ENCODE measurements around the gene PLXNA2.
A peak's percentile ranks its signal among the peaks of the same experiment; 100 is the strongest.

The PLXNA2 gene

DNA sequence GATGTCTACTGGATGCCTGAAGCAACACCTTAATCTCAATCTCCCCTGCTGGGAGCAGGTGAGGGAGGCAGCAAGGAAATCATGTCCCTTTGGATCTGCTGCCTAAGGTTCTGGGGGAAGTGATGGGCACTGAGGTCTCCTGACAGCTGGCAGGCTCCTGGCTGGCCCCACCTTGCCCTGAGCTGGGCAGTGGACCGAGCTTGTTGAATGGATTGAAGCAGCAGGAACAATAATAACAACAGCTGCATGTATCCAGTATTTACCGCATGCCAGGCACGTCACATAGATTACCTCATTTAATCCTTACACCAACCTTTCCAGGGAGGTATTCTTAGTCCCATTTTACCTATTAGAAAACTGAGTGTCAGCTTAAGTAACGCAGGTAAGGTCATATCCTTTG is 133.9 kb downstream of the PLXNA2 start:
- no peak for ATAC-seq

DNA sequence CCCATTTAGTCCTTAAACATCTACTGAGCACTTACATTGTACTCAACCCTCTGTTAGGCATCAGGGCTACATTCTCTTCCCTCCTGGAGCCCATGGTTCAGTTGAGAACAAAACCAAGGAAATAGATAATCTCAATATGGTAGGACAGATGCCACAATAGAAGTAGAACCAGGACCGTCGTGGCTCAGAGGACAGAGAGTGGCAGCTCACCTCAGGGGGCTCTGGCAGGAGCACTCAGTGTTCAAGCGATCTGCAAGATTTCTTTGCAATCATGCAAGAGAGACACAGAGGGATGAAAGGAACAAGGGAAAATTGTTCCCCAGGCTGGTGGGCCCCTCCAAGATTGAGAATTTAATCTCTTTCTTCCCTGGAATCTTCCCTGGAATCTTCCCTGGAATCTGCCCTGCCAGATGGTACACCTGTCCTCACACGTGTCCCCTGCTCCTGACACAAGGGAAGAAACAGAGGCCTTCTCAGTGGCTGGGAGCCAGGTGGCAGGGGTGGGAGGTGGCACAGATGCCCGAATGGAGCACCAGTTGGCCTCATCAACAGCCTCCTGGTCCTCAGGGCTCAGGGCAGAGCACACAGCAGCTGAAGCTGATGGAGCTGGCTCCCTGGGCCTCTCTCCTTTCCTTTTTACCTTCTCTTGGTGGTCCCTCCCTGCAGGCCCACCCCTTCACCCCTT is 135.4 kb downstream of the PLXNA2 start:
- no peak for ATAC-seq

DNA sequence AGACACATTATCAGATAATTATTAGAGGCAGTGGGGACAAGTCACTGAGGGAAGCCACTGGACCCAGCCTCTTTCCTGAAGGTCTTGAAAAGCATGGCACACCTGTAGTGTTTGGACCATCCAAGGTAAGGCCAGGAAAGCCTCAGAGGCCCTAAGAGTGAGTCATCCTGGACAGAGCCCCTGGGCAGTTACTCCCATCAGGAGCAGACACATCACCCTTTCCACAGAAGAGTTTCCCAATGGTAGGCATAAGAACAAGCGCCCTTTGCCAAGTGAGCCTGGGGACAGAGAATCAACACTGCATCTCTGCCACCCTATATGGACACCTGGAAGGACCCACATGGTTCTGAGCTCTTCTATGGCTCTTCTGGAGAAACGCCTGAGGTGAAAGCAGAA is 136.0 kb downstream of the PLXNA2 start:
- ATAC-seq = no peak

DNA sequence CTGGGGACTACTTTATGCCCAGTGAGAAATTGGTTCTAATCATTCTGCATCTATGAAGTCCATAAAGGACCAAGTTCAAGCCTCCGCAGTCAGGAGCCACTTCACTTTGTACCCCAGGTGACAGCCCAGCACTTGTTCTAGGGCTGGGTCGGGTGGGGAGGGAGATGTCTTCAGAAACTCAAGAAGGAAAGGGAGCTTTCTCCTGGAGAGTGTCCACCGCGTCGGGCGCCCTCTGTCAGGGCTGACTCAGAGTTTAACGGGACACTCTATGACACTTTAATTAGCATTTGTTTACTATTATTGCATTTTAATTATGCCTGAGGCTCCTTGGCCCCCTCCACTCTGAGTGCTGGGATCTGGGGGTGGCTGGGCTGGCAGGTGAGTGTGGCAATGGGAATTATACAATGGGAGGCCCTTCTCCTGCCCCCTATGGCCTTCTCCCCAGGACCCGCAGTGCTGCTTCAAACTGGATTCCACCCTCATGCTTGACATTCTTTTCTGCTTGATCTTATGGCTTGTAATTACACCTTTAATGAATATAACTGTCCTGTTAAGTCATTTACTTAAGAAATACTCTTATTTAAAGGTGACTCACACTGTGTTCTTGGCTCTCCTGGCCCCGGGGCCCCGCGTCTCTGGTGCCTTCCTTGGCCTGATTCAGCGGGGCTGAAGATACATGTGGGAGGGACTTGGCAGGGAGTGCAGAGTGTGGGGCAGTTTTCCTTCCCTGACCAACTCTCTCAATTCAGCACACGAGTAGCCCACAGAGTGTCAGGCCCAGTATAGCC is 136.6 kb downstream of the PLXNA2 start:
- no peak for ATAC-seq

DNA sequence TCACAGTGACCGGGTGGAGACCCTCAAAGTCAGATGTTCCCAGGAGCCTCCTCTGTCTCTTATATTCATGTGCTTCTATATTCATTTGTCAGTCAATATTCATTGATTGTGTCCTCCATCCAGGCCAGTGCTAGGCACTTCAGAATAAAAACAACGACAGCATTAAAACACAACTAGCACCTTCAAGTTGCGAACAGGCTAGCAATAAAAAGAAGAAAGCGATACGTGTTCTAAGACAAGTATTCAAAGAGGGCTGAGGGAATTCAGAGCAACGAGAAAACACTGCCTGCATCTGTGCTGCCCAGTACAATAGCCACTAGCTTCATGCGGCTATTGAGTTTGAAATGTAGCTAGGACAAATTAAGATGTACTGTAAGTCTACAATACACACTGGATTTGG is 138.0 kb downstream of the PLXNA2 start:
- ATAC-seq = no peak

DNA sequence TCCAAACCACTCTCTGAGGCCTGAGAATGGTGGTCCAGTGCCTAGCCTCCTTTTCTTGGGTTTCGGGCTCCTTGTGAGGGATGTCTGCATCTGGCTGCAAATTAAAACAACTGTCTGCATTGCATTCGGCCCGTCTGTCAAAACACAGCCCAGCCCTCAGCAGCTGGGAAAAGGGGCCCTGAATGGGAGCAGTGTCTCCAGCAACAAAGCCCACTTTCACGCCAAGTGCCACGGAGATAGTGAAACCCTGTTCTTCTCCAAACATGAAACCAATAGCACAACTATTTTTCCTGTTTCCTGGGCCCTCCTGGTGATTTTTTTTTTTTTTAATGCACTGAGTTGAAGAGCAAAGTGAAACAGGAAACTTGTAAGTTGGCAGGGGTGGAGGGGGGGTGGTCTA is 138.4 kb downstream of the PLXNA2 start:
- no peak for ATAC-seq

DNA sequence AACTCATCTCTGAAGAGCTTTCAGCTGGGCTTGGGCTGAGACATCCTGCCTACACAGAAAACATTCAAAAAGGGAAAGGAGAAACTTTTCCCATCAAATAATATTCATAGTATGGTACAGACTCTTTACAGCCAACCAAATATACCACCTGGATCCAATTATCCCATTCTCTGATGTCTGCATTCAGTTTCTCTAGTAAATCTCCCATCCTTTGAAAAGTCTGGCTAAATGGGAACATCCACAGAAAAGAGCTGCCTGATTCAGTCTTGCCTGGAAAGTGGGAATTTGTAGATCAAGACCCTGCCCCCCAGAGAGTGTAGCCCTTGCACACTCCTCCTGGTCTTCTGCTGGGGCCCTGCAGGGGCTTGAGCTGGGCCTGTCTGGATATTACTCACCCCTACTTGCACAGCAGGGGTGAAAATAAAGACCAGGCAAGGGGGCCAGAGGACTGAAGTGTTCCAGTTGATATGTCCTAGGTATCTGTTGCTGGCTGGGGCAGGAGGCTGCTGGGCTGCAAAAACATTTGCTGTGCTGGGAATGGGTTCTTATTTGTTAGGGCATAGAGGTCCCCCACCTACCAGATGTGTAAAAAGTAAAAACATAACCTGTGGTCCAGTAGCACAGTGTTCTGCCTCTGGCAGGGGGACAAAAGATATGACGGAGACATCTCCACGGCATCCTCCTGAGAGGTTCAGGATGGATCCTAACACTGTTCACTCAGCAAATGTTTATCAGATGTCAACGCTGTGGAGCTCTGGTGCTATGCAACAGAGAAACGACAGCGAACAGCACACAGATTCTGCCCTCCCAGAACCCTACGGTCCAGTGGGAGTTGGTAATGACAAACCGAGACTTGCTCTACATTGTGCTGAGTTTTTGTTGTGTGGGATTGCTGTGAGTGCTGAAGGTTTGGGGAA is 140.3 kb downstream of the PLXNA2 start:
- no peak for ATAC-seq

DNA sequence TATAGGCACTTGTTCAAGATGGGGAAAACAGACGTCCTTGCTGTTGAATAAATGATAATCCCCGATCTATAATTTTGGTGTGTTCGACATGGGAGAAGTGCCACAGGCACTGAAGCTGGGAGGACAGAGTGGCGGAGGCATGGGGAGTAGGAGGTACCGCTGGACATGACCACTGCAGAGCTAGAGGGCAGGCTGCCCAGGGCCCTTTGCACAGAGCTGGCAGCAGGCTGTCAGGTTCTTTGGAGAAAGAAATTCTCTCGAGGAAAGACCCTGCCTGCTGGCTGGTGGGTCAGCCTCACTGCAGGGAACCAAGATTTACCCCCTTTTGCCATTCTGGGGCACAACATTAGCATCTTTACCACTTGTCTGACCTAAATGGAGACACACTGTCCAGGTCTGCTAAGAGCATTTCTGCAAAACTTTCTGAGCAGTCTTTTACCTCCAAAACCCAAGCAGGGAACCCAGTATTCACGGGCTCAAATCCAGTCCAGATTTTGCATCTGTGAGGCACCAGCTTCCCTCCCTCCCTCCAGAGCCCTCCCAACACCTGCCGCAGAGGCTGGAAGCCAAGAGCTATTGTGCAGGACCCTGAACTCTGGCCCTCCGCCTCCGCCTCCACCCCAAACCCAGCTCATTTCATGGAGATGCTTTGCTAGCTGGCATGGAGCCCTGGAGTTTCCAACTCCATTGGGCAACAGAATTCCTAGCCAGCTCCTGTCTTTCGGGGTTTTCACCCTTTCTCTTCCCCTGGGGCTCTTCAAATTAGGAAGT is 142.3 kb downstream of the PLXNA2 start:
- no peak for ATAC-seq

DNA sequence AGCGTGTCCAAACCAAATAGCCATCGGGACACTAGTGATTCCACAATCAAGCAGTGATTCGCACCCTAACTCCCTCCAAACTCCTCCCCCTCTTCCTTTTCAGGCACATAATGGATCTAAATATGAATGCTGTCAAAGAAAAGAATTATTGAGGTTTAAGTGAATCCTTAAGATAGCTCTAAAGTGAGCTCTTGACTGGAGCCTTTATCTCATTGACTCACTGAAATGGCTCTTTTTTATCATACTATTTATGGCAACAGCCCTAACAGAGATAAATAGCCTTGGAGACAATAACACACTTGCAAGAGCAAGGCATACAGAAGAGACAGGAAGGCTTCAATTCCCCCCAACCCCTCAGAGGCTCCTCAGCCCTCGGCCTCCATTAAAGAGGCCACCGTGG is 143.3 kb downstream of the PLXNA2 start:
- no peak for ATAC-seq

DNA sequence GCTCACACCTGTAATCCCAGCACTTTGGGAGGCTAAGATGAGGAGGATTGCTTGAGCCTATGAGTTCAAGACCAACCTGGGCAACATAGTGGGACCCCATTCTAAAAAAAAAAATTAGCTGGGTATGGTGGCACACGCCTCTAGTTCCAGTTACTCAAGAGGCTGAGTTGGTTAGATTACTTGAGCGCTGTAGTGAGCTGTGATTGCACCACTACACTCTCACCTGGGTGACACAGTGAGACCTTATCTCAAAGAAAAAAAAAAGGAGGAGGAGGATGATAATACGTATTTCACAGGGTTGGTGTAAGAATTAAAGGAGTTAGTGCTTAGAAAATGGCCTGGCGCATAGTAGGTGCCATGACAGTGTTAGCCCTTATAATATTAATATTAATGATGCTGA is 144.1 kb downstream of the PLXNA2 start:
- no peak for ATAC-seq

DNA sequence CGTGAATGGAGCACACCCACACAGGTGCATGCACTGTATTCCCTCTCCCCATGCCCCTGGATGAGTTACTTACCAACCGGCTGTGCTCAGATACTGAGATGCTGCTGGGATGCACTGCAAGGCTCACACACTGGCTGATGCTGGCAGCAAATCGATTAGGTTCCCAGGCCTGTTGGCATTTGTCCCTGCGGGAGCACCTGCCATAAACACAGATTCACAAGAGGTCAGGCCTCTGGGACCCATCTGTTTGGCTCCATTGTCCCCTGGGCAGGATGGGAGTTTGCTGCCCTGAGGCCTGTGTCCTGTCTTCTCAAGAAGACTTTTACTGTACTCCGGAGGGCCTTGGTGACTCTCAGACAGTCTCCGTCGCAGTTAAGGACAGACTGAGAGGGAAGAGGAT is 145.4 kb downstream of the PLXNA2 start:
- ATAC-seq = no peak

DNA sequence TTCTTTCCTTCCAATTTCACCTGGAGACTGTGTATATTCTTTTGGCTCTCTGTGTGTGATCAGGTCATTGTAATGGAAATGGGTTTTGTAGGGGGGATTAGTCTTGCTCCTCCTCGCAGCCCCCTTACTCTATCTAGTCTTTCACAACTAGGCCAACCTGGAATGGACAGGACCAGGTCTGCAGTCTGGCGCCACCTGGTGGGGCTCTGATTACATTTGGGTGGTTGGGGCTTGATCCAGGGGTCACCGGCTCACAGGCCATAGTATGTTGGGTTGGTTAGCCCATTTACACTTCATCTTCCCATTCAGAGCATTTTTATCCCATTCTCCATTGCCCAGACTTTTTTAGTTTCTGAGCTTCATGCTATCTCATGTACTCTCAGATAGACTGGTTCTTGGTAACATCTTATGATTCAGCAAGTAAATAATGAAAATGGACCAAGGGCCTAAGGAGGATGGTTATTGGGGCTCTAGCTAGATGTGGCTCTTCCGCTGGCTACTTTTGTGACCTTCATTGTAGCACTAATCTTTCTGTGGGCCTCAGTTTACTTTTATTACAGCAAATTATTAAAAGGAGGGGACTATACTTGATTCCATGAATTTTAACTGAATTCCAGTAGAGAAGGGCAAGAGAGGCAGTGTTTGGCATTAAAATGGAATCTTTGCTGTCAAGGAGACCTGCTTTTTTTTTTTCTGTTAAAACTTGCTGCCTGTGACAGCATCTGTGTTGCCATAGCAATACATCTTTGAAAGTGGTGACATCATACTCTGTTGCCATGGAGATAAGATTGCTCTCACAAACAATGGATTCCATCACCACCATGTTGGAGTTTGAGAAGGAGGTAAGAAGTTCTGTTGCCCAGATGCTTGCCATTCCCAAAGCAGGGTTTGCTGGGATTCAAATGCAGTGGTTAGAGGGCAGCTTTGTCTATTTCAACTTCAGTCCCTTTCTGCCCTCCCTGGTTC is 150.1 kb downstream of the PLXNA2 start:
- peak in 1 of 2 donors; percentile 45 for ATAC-seq

DNA sequence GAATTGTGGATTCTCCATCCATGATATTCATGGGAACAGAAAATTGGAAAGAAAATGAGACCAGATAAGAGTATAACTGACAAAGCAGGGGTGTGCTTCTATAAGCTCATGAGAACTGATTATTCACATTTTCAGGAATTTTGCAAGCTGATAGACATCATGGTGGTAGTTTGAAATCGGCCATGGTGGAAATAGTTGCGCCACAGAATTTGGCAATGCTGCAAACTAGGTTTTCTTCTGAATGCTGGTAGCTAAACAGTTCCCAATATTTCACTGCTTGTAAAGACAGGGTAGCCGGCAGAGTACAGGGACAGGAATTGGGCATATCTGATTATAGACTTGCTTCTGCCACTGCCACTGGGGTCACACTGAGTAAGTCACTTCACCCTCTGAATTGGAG is 151.1 kb downstream of the PLXNA2 start:
- ATAC-seq = no peak

DNA sequence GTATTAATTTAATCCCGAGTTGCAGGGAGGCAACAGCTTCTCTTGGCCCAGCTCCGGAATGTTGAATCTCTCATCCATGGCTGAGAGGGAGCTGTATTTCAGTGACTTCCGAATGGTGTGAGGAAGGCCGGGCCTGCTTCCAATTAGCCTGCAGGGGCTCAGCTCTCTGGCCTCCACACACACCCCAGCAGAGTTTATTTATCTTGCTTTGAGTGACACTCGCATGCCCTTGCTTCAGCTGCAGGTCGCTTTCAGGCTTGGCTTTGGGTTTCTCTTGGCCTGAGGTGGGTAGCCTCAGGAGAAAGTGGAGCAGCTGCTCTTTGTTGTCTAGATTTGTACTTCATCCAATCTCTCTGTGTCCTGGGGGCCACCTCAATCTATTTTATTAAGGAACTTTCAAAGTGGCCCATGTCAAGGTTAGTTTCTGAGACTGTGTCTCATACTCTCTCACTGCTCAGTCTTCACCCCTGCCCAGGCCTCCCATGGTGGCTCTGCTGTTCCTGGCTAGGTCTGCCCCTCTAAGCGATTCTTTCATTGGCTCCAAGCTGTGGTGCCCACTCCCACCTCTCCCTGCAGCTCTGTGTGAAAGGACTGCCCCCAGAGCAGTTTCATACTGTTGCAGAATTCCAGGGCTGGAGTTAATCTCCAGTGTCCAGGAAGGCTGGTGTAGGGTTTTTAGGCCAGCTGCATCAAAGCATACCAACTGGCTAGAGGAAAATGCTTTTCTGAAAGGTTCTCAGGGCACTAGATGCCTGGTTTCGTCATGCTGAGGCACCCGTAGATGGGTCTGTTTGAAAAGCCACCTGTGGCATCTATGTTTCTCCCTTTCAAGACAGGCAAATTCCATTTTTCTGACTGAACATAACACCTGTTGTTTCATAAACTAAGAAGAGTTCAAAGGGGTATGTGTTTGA is 153.5 kb downstream of the PLXNA2 start:
- no peak for ATAC-seq

DNA sequence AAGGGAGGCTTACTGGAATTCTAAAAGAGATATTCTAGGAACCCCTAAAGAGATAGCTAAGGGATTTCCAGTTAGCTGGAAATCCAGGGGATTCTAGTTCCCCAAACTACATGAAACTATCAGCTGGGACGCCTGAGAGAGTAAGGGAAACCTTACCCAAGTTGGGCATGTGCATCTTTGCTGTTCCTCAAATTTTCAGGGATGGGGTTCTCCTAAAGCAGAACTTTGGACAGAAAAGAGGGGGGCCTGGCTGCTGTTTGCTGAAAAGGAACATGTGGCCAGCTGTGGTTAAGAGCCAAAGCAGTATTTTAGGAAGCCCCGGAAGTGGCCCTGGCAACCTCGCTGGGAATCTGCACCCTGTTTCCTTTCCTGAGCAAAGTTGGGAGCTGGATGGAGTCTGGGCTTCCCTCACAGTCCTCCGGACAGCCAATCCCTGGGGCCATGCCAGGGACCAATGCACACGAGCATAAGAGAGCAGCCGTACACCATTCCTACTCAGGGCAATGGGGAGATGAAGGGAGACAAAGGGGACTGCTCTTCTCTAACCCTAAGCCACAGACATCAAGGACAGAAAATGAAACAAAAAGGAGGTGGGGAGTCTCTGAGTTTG is 154.3 kb downstream of the PLXNA2 start:
- no peak for ATAC-seq

DNA sequence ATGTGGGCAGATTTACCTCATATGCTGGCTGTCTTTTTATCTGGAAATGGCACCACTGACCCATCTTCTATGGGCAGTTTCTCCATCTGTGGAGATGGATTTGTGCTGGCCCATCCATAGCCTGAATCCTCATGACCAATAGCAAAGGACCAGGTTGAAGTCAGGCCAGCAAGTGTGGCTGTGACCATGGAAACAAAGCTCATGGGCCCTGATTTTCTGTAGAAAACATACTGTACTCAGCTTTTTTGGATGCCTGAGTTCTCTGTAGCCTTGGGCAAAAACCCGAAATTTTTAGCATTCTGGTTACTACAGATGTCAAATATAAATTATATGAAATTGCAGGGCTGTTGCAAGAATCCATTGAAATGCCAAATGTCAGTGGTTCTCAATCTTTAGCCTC is 155.0 kb downstream of the PLXNA2 start:
- no peak for ATAC-seq

DNA sequence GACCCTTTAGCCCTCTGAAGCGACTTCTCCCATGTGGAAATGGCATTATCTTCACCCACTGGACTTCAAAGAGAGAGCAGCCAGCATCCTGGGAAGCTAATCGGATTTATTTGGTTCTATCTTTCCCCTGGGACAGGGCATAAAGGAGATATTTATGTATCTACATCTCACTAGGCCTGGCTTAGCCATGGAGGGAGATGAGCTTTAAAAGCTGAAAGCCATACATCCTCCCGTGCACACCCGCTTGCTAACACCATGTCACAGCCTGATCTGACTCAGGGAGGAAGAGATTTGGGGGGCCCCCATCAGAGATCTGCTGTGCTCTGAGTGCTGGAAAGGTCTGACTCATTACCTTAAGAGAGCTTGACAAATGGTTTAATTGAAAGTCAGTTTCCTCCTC is 155.9 kb downstream of the PLXNA2 start:
- ATAC-seq = no peak

DNA sequence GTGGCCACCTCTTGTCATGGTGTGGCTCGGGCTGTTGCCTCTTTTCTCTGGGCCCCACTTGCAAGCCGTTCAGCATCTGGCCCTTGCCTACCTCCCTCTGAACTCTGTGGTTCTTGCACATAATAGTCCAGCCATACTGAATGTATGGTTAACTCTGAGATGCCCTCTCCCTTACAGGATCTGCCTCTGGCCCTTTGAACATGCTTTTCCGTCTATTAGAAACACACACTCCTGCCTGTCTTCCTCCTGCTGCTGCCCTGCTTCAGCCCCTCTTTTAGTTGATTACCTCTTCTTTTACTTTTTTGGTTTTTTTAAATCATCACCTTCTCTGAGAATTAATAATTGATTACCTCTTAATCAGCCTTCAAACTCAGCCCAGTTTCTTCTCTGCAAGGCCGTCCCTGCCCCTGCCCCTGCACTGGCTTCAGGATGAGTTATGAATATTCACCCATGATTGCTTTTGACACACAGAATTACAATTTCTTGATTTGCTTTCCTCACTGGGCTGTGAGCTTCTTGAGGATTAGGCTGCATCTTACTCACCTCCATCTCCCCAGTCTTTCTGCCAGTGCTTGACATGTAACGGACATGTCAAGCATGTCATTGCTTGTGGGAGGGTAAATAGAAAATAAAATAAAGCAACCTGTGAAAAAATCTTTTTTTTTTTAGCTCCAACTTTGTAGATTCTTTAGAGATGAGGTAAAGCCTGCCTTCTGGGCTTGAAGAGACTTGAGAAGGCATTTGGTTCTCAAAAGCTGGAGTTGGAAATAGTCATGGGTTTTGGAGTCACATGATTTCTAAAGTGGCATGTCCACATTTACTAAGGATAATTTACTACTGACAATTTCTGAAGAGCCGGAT is 158.3 kb downstream of the PLXNA2 start:
- no peak for ATAC-seq

DNA sequence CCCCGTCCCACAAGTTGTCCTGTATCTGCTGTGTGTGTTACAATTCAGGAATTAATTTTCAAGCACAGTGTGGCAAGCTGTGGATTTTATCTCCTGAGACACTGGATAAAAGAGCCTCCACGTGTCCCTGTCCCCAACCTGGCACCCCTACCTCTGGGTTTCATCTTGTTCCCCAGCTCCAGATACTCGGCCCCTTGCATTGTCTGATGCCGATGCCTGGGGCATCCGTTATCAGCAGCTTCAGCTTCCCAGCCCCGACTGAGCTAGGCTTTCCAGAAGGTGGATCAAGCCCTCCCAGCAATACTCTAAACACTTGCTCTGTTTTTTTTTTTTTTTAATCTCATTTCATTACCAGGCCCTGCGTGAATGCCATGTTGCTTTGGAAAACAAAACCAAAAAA is 159.4 kb downstream of the PLXNA2 start:
- ATAC-seq = no peak
